HCT116 (cell line): ENCODE data around the gene HMGCL. TPM values are rescaled to one million over a fixed set of nuclear protein-coding genes. Genes with fewer than 3 reads are reported as not detected.

Source experiments
- ATAC-seq: fragments of 200-7000 bp; cut with Tn5 transposase; 2 replicates; pipeline ENCODE4 v1.9.1; 2020; ENCODE audit warnings: mild to moderate bottlenecking, moderate library complexity
- BruUV-seq: library from RNA; stranded (reverse); fragments of 400-500 nt; replicated peaks from 2 replicates; lab custom pipeline; 2021; lab: Mats Ljungman, UMichigan
- CTCF ChIA-PET: fragments of 300-600 bp; sonication (Branson Sonifier 250); formaldehyde crosslinking; loops from one replicate; lab custom pipeline; 2021; ENCODE audit warnings: antibody characterized with exemption; lab: Charles Lee
- POLR2A ChIA-PET: fragments of 300-600, 350-600 bp; sonication (Branson Sonifier 250); formaldehyde crosslinking; loops from one replicate; lab custom pipeline; 2021; ENCODE audit warnings: antibody characterized with exemption; lab: Charles Lee
- RAD21 ChIA-PET, 2 experiments: fragments of 300-600 bp; sonication (Branson Sonifier 250); formaldehyde crosslinking; loops; one replicate each; lab custom pipeline; 2023; ENCODE audit warnings: low total read pairs in 2 of 2; ENCODE audit not compliant: uncharacterized antibody in 2 of 2, unreplicated experiment in 2 of 2, low non-redundant PET in 1 of 2; lab: Charles Lee
- DNase-seq: peaks from one replicate; pipeline ENCODE4 v3.0.0-alpha.2; 2010; ENCODE audit warnings: low read depth, low spot score
- H2AFZ ChIP-seq: fragments of 200-600 bp; shearing (Covaris generic), sonication (generic); 2 replicates; pipeline ENCODE4 v1.6.1; 2017; ENCODE audit warnings: low read depth, mixed run types, mixed read lengths, antibody characterized with exemption, low read length; ENCODE audit not compliant: poor library complexity, severe bottlenecking
- H3K27ac ChIP-seq: 2 replicates; pipeline ENCODE4 v1.5.1; 2012; ENCODE audit warnings: low read depth, low read length
- H3K27me3 ChIP-seq: fragments of 200-600 bp; sonication (generic); 2 replicates; pipeline ENCODE4 v1.6.1; 2016; ENCODE audit warnings: mixed run types, low read length, mixed read lengths; ENCODE audit not compliant: insufficient read depth
- H3K36me3 ChIP-seq, 2 experiments: fragments of 200-500 bp in 1 of 2; fragments of 200-600 bp in 1 of 2; sonication (Bioruptor generic) in 1 of 2; sonication (generic) in 1 of 2; 2 replicates each; pipeline versions ENCODE4 v1.5.1 to v1.6.1; 2014 to 2016; ENCODE audit warnings: low read length in 2 of 2, inconsistent platforms in 1 of 2, mixed read lengths in 1 of 2, mixed run types in 1 of 2; ENCODE audit not compliant: insufficient read depth in 2 of 2, control insufficient read depth in 1 of 2
- H3K4me1 ChIP-seq, 2 experiments: fragments of 200-600 bp in 1 of 2; sonication (generic) in 1 of 2; 2 replicates each; pipeline versions ENCODE4 v1.5.1 to v1.6.1; 2012 to 2017; ENCODE audit warnings: low read length in 2 of 2, inconsistent platforms in 1 of 2, mild to moderate bottlenecking in 1 of 2, mixed read lengths in 1 of 2, mixed run types in 1 of 2, moderate library complexity in 1 of 2; ENCODE audit not compliant: insufficient read depth in 2 of 2, control insufficient read depth in 1 of 2
- H3K4me2 ChIP-seq: fragments of 200-600 bp; sonication (generic); 2 replicates; pipeline ENCODE4 v1.6.1; 2017; ENCODE audit warnings: mixed run types, low read length, mixed read lengths
- H3K4me3 ChIP-seq, 2 experiments: fragments of 200-600 bp in 1 of 2; sonication (generic) in 1 of 2; replicated peaks in 1 of 2; 2 replicates each; pipeline ENCODE4 v1.5.1; 2011 to 2016; ENCODE audit warnings: low read length in 2 of 2, control low read depth in 1 of 2, low read depth in 1 of 2, mild to moderate bottlenecking in 1 of 2, mixed read lengths in 1 of 2, mixed run types in 1 of 2
- H3K79me2 ChIP-seq: fragments of 200-600 bp; sonication (generic); 2 replicates; pipeline ENCODE4 v1.6.1; 2017; ENCODE audit warnings: mild to moderate bottlenecking, mixed run types, low read length, moderate library complexity, mixed read lengths; ENCODE audit not compliant: insufficient read depth
- H3K9ac ChIP-seq: fragments of 200-600 bp; sonication (generic); 2 replicates; pipeline ENCODE4 v1.6.1; 2016; ENCODE audit warnings: low read length, mixed read lengths
- H3K9me2 ChIP-seq: fragments of 200-600 bp; sonication (generic), shearing (Covaris generic); 2 replicates; pipeline ENCODE4 v1.6.1; 2017; ENCODE audit warnings: mixed run types, mild to moderate bottlenecking, moderate library complexity; ENCODE audit not compliant: insufficient read depth
- H3K9me3 ChIP-seq, 2 experiments: fragments of 200-500 bp in 1 of 2; fragments of 200-600 bp in 1 of 2; sonication (Bioruptor generic) in 1 of 2; sonication (generic) in 1 of 2; 2 replicates each; pipeline ENCODE4 v1.6.1; 2014 to 2017; ENCODE audit warnings: low read length in 2 of 2, mixed read lengths in 2 of 2, inconsistent platforms in 1 of 2, low read depth in 1 of 2, mild to moderate bottlenecking in 1 of 2, mixed run types in 1 of 2, moderate library complexity in 1 of 2; ENCODE audit not compliant: control insufficient read depth in 1 of 2, insufficient read depth in 1 of 2
- H4K20me1 ChIP-seq: fragments of 200-600 bp; sonication (generic), shearing (Covaris generic); 2 replicates; pipeline ENCODE4 v1.6.1; 2017; ENCODE audit warnings: mixed run types, mild to moderate bottlenecking, moderate library complexity; ENCODE audit not compliant: insufficient read depth
- FOSL1 ChIP-seq: IDR thresholded peaks from 2 replicates; pipeline ENCODE4 v1.6.1; 2012; ENCODE audit warnings: low read depth
- MAX ChIP-seq: IDR thresholded peaks from 2 replicates; pipeline ENCODE4 v1.6.1; 2012
- POLR2A ChIP-seq: IDR thresholded peaks from 2 replicates; pipeline ENCODE4 v1.7.0; 2011; ENCODE audit warnings: borderline replicate concordance; ENCODE audit not compliant: insufficient read depth, insufficient read length; ENCODE audit errors: extremely low read depth
- RAD21 ChIP-seq: IDR thresholded peaks from 2 replicates; pipeline ENCODE4 v1.6.1; 2012; ENCODE audit warnings: low read depth, mild to moderate bottlenecking
- REST ChIP-seq: IDR thresholded peaks from 2 replicates; pipeline ENCODE4 v1.6.1; 2012; ENCODE audit warnings: low read depth
- SIN3A ChIP-seq: IDR thresholded peaks from 2 replicates; pipeline ENCODE4 v1.6.1; 2012; ENCODE audit warnings: low read depth
- ZNF274 ChIP-seq: fragments of 200-500 bp; sonication (Bioruptor generic); IDR thresholded peaks from 2 replicates; pipeline ENCODE4 v1.6.1; 2014; ENCODE audit warnings: mild to moderate bottlenecking, low read depth, low read length, inconsistent platforms
- intact Hi-C: fragments of 100-400 bp; cut with micrococcal nuclease; formaldehyde crosslinking; loops from 2 replicates; pipeline ENCODE4 v1.10.0; 2022
- total RNA-seq: library from RNA; stranded (reverse); gene quantifications from one replicate; pipeline ENCODE4 v1.2.1, GENCODE V29; 2021; ENCODE audit not compliant: unreplicated experiment

The HMGCL gene
- total RNA-seq, 1 experiment from 2014 or later, result 36.2 TPM

DNA sequence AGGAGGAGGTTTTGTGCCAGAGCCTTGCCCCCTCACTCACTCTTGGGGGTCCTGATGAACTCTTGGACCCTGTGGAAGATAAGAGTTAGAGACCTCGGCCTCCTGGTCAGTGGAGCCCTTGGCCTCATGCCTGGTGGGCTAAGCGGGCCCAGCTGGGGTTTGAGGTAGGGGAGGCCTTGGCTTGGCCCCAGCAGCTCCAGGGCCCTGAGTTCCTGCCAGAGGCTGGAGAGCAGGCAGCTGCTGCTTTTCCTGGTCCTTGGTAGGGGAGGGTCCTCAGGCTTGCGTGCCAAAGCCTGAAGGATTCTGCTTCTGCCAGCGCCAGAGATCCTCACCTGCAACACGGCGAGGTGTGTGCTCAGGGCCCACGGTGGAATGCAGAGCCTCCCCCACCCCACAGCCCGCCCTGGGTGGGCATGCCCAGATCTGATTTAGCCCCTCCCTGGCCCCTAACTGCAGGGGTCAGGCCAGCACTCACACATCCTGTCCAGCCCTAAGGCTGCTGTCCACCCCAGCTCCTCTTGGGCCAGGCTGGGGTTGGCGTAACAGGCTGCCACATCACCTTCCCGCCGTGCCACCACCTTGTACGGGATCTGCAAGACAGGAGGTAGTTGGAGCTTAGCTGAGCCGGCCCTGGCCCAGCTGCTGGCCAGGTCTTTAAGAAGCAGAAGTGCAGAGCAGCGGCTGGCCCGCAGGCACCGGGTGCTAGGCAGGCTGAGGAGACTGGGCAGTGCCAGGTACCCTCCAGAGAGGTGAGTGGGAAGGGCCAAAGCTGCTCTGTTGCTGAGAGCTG, 29.4 kb downstream of the HMGCL start:
- no peaks in the 10 kb centered on the region for H4K20me1 ChIP-seq
- peaks cover 51% of the 10 kb centered on the region for H3K79me2 ChIP-seq
- H3K36me3 ChIP-seq, result peaks cover 15 to 33% of the 10 kb centered on the region in 2 experiments; a peak in 3 of 4 replicates
- no peak overlapping the region for H3K27ac ChIP-seq
- H3K4me3 ChIP-seq, result no peak overlapping the region
- H3K9me2 ChIP-seq, result no peaks in the 10 kb centered on the region
- POLR2A ChIA-PET, result no interaction called here
- no peaks in the 10 kb centered on the region for H3K9me3 ChIP-seq
- BruUV-seq, result no TSS peak
- RAD21 ChIA-PET, result no interaction called here
- H3K4me1 ChIP-seq, result peaks cover 21 to 47% of the 10 kb centered on the region in 2 experiments
- TF ChIP-seq POLR2A, result no peak
- TF ChIP-seq RAD21, result no peak
- TF ChIP-seq REST, result no peak
- no peak for TF ChIP-seq MAX
- TF ChIP-seq ZNF274, result no peak
- TF ChIP-seq SIN3A, result no peak
- TF ChIP-seq FOSL1, result no peak
- TF ChIP-seq, all 23 proteins: peak for 0
- no peak for ATAC-seq
- no peak for DNase-seq
- intact Hi-C loops, result loop anchor here (5.0 kb wide), 1 partner anchor 121 kb away; no protein-coding TSS in a partner anchor
- H3K4me2 ChIP-seq, result no peak overlapping the region
- H3K9ac ChIP-seq, result no peak overlapping the region
- H3K27me3 ChIP-seq, result no peaks in the 10 kb centered on the region
- no peak overlapping the region for H2AFZ ChIP-seq
- CTCF ChIA-PET, result interaction anchor here (1.1 to 2.0 kb wide), 2 partner anchors 15 to 24 kb away, joined by 5 to 9 read pairs; no protein-coding TSS in a partner anchor
